Lower lobe of right lung (tissue), 2 donors: ENCODE measurements around the gene LSAMP. TPM values are rescaled to one million over a fixed set of nuclear protein-coding genes. Genes with fewer than 3 reads are reported as not detected.

Experiments used
- ATAC-seq, 2 donors: fragments of 200-7000 bp; cut with Tn5 transposase; one replicate each; pipeline ENCODE4 v1.9.1; 2020 to 2022; ENCODE audit warnings: mild to moderate bottlenecking in 2 of 2, moderate library complexity in 2 of 2
- DNase-seq: peaks from one replicate; pipeline ENCODE4 v3.0.0-alpha.2; 2020
- H3K27ac ChIP-seq: fragments of 200-600 bp; one replicate; pipeline ENCODE4 v1.8.0; 2022
- H3K27me3 ChIP-seq: fragments of 200-600 bp; one replicate; pipeline ENCODE4 v1.8.0; 2022; ENCODE audit warnings: low read depth
- H3K36me3 ChIP-seq: fragments of 200-600 bp; one replicate; pipeline ENCODE4 v1.8.0; 2022; ENCODE audit warnings: mild to moderate bottlenecking
- H3K4me1 ChIP-seq: fragments of 200-600 bp; one replicate; pipeline ENCODE4 v1.8.0; 2022
- H3K4me3 ChIP-seq: fragments of 200-600 bp; one replicate; pipeline ENCODE4 v1.8.0; 2022; ENCODE audit warnings: mild to moderate bottlenecking
- H3K9me3 ChIP-seq: fragments of 200-600 bp; one replicate; pipeline ENCODE4 v1.8.0; 2022
- intact Hi-C: fragments of 100-400 bp; cut with DNase I; formaldehyde crosslinking; loops from one replicate; pipeline ENCODE4 v1.11.0; 2022
- total RNA-seq: library from RNA; stranded (reverse); fragmentation: NEBNext Ultra II Directional; extraction: Animal tissue kit (Norgen Biotek cat#: 25700); gene quantifications from one replicate; pipeline ENCODE4 v1.2.1, GENCODE V29; 2021
- TF ChIP-seq, protein P1 (sequence below): fragments of 200-600 bp; IDR thresholded peaks from one replicate; pipeline ENCODE4 v1.8.0; 2022; ENCODE audit warnings: antibody characterized with exemption, mild to moderate bottlenecking
- donor health status: DM: no; HTN: yes; CAD: no; lungs with severe emphysema.

The LSAMP gene
- total RNA-seq, 1 donor from 2014 or later: 20.1 TPM

DNA sequence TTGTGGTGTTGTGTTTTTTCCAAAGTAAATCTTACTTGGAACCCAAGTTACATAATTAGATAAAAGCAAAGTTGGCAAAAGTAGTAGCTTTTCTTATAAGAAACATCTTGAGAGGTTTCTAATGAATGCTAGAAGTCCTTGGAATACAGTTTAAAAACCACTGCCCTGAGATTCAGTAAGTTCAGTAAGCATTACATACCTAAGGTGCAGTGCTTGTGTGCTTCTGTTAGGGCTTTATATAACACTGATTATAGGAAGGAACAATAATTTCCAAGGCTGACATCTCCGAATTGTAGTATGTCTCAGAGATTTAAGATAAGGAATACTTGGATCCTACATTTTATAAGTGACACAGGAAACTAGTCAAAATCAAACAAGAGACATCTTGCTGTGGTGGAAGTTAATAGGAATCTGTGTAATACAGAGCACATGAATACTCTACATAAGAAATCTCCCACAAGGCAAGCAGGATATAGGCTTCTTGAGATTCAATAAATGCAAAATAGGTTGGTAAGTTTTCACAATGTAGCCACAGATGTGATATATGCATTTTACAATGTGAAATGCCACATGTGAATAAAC, 268.2 kb downstream of the LSAMP start:
- intact Hi-C loops: no loop called here
- no peak for ATAC-seq
- Histone ChIP-seq H3K27ac (no peak overlapping the region), H3K27me3 (no peaks in the 10 kb centered on the region), H3K36me3 (no peaks in the 10 kb centered on the region), H3K4me3 (no peak overlapping the region), H3K4me1 (no peaks in the 10 kb centered on the region), H3K9me3 (no peaks in the 10 kb centered on the region)
- TF ChIP-seq, protein P1, sequence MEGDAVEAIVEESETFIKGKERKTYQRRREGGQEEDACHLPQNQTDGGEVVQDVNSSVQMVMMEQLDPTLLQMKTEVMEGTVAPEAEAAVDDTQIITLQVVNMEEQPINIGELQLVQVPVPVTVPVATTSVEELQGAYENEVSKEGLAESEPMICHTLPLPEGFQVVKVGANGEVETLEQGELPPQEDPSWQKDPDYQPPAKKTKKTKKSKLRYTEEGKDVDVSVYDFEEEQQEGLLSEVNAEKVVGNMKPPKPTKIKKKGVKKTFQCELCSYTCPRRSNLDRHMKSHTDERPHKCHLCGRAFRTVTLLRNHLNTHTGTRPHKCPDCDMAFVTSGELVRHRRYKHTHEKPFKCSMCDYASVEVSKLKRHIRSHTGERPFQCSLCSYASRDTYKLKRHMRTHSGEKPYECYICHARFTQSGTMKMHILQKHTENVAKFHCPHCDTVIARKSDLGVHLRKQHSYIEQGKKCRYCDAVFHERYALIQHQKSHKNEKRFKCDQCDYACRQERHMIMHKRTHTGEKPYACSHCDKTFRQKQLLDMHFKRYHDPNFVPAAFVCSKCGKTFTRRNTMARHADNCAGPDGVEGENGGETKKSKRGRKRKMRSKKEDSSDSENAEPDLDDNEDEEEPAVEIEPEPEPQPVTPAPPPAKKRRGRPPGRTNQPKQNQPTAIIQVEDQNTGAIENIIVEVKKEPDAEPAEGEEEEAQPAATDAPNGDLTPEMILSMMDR: no peak
- DNase-seq: no peak

DNA sequence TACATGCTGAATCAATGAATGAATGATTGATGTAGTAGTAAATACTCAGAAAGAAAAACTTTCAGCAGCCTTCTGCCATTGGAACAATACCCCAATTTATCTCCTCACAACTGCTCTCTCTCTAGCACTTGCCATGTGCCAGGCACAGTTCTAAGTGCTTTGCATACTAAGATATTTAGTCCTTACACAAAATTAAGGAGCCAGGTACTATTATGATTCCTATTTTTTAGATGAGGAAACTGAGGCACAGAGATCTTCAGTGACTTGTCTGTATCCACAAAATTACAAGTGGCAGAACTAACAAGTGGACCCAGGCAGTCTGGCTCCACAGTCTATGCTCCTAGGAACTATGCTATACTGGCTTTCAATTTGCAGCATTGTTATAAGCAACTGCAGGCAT, 279.2 kb downstream of the LSAMP start:
- no peak overlapping the region for H3K27ac ChIP-seq
- intact Hi-C loops: no loop called here
- no peaks in the 10 kb centered on the region for H3K4me1 ChIP-seq
- H3K9me3 ChIP-seq: no peaks in the 10 kb centered on the region
- ATAC-seq: no peak
- DNase-seq: no peak
- H3K36me3 ChIP-seq: no peaks in the 10 kb centered on the region
- H3K27me3 ChIP-seq: no peaks in the 10 kb centered on the region
- no peak overlapping the region for H3K4me3 ChIP-seq
- TF ChIP-seq, protein P1: no peak

DNA sequence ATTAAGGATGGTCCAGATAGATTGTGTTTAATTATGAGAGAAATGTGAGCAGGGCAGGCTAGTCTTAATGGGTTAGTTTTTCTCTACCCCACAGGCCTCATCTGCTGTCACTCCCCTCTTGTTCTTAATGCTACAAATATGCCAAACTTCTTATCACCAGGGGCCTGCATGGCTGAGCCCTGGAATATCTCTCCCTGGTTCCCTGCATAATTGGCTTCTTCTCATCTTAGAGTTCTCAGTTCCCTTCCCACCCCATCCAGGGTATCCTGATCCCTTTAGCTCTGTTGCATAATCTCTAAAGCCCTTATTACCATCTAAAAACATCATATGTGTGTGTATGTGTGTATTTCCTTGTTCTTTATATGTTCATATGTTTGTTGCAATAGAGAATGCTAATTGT, 279.6 kb downstream of the LSAMP start:
- no peaks in the 10 kb centered on the region for H3K9me3 ChIP-seq
- H3K36me3 ChIP-seq: no peaks in the 10 kb centered on the region
- TF ChIP-seq, protein P1: no peak
- DNase-seq: no peak
- ATAC-seq: no peak
- no peak overlapping the region for H3K27ac ChIP-seq
- H3K27me3 ChIP-seq: no peaks in the 10 kb centered on the region
- intact Hi-C loops: no loop called here
- no peaks in the 10 kb centered on the region for H3K4me1 ChIP-seq
- no peak overlapping the region for H3K4me3 ChIP-seq

DNA sequence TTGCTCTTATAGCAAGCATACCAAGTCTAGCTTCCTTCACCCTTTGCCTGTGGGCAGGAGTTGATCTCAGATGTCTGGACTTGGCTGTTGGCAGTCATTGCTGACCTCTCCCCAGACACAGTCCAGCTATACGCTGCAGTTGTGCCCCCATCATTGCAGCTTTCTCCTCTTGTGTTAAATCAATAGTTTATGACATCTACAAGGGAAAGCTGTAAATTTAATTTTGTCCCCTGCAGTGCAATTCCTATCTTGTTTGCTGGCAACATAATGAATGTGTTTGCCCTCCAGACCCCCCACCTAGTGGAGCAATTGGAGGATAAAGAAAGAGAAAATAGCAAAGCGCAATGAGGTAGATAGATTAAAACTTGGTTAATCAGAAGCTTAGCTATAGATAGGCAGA, 280.2 kb downstream of the LSAMP start:
- ATAC-seq (no peak), DNase-seq (no peak)
- Histone ChIP-seq H3K4me3 (no peak overlapping the region), H3K27me3 (no peaks in the 10 kb centered on the region), H3K27ac (no peak overlapping the region), H3K9me3 (no peaks in the 10 kb centered on the region), H3K36me3 (no peaks in the 10 kb centered on the region), H3K4me1 (no peaks in the 10 kb centered on the region)
- TF ChIP-seq, protein P1: no peak
- intact Hi-C loops: no loop called here

DNA sequence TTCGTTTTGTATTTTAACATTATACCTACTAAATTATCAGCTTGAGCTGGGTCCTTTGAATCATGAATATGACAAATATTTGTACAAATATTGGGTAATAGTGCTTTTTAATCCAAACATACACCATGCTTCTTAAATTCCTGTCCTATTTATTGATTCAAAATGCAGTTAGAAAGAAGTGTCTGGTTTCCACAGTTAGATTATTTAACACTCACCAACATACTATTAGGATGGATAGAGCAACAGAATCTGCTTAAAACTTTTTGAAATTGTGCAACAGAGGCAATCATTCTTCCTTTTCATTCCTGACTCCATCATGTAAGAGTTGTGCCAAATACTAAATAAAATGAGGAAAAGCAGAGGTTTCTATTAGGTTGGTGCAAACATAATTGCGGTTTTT, 281.2 kb downstream of the LSAMP start:
- no peaks in the 10 kb centered on the region for H3K9me3 ChIP-seq
- H3K36me3 ChIP-seq: no peaks in the 10 kb centered on the region
- H3K27me3 ChIP-seq: no peaks in the 10 kb centered on the region
- H3K27ac ChIP-seq: no peak overlapping the region
- DNase-seq: no peak
- no peaks in the 10 kb centered on the region for H3K4me1 ChIP-seq
- intact Hi-C loops: no loop called here
- ATAC-seq: no peak
- TF ChIP-seq, protein P1: no peak
- H3K4me3 ChIP-seq: no peak overlapping the region
